ENCODE measurements around the gene IQCE. TPM values are rescaled to one million over a fixed set of nuclear protein-coding genes. Genes with fewer than 3 reads are reported as not detected.
A peak's percentile ranks its signal among the peaks of the same experiment; 100 is the strongest.
"Not testable (repeated sequence)": the region's sequence is repeated elsewhere in the genome, so short reads cannot be mapped to it uniquely, and the experiment has no call there.

Gene IQCE
- total RNA-seq, 2 donors from 2014 or later = 28.5 to 30.5 TPM

GRCh38 chr7:2542916-2543871, 15.6 kb upstream of the IQCE start:
- ATAC-seq (no peak), DNase-seq (peak; percentile 4 to 22)
- intact Hi-C loops (cut with DNase I, micrococcal nuclease) = no loop called here

GRCh38 chr7:2544541-2545188, 14.1 kb upstream of the IQCE start:
- DNase-seq = peak; percentile 2 to 10
- ATAC-seq = no peak
- intact Hi-C loops (cut with DNase I, micrococcal nuclease) = no loop called here

GRCh38 chr7:2545746-2546425, 12.9 kb upstream of the IQCE start:
- intact Hi-C loops (cut with DNase I, micrococcal nuclease) = no loop called here
- ATAC-seq = no peak
- peak; percentile 3 to 15 for DNase-seq

- intact Hi-C loops (cut with DNase I, micrococcal nuclease) = no loop called here
- no peak for ATAC-seq
- peak in 1 of 2 donors; percentile 21 for DNase-seq
These were observed 11.8 kb upstream of the IQCE start for GRCh38 chr7:2546776-2547586.

GRCh38 chr7:2551418-2551817, 7.4 kb upstream of the IQCE start:
- ATAC-seq = no peak
- intact Hi-C loops (cut with DNase I, micrococcal nuclease) = no loop called here
- peak in 1 of 2 donors; percentile 10 for DNase-seq

- peak in 1 of 2 donors; percentile 19 for DNase-seq
- intact Hi-C loops (cut with DNase I, micrococcal nuclease) = no loop called here
- no peak for ATAC-seq
These were observed 5.7 kb upstream of the IQCE start for GRCh38 chr7:2553108-2553507.

- intact Hi-C loops (cut with DNase I, micrococcal nuclease) = no loop called here
- DNase-seq = peak in 1 of 2 donors; percentile 29
- no peak for ATAC-seq
These were observed 4.8 kb upstream of the IQCE start for GRCh38 chr7:2553831-2554581.

GRCh38 chr7:2554661-2555111, 4.1 kb upstream of the IQCE start:
- ATAC-seq (no peak), DNase-seq (peak in 1 of 2 donors; percentile 35)
- intact Hi-C loops (cut with DNase I, micrococcal nuclease) = no loop called here

- intact Hi-C loops (cut with DNase I, micrococcal nuclease) = no loop called here
- DNase-seq = peak; percentile 96 to 100
- peak; percentile 82 for ATAC-seq
These were observed 3.4 kb upstream of the IQCE start, which contains the start of gene BRAT1 for GRCh38 chr7:2555121-2556052. Gene BRAT1 (minus strand): TSS chr7:2555524. CDS start chr7:2554431, 1,093 bp downstream.

- peak; percentile 49 for ATAC-seq
- DNase-seq = peak; percentile 59 to 60
- intact Hi-C loops (cut with DNase I, micrococcal nuclease) = no loop called here
These were observed 638 bp downstream of the IQCE start for GRCh38 chr7:2559283-2559950.

- ATAC-seq; intact Hi-C loops (cut with DNase I, micrococcal nuclease); DNase-seq: not testable (repeated sequence)
These were observed 5.2 kb downstream of the IQCE start for GRCh38 chr7:2563955-2564354.

GRCh38 chr7:2564970-2565540, 6.3 kb downstream of the IQCE start:
- DNase-seq = peak; percentile 53 to 58
- intact Hi-C loops (cut with DNase I, micrococcal nuclease) = no loop called here
- ATAC-seq = peak; percentile 91

- intact Hi-C loops (cut with DNase I, micrococcal nuclease) = no loop called here
- no peak for ATAC-seq
These were observed 7.6 kb downstream of the IQCE start for GRCh38 chr7:2566348-2566889.

GRCh38 chr7:2566890-2567678, 8.3 kb downstream of the IQCE start:
- ATAC-seq = peak; percentile 59
- peak; percentile 50 to 55 for DNase-seq
- intact Hi-C loops (cut with DNase I, micrococcal nuclease) = no loop called here

More at GRCh38 chr7:2566348-2566889, 7.6 kb downstream of the IQCE start:
- no peak for DNase-seq

All from left colon (tissue), 2 donors.